Stimulated activated CD4-positive, alpha-beta T cell treated with anti-CD3 and anti-CD28 coated beads, Interleukin-2, amount 100 ng/mL, for 4 hours (primary cell): ENCODE data around the gene ALOX5AP.
A peak's percentile ranks its signal among the peaks of the same experiment; 100 is the strongest.

Experiments
- DNase-seq: peaks from one replicate; pipeline ENCODE4 v3.0.0-alpha.2; 2020; ENCODE audit warnings: low read depth

Gene ALOX5AP

DNA sequence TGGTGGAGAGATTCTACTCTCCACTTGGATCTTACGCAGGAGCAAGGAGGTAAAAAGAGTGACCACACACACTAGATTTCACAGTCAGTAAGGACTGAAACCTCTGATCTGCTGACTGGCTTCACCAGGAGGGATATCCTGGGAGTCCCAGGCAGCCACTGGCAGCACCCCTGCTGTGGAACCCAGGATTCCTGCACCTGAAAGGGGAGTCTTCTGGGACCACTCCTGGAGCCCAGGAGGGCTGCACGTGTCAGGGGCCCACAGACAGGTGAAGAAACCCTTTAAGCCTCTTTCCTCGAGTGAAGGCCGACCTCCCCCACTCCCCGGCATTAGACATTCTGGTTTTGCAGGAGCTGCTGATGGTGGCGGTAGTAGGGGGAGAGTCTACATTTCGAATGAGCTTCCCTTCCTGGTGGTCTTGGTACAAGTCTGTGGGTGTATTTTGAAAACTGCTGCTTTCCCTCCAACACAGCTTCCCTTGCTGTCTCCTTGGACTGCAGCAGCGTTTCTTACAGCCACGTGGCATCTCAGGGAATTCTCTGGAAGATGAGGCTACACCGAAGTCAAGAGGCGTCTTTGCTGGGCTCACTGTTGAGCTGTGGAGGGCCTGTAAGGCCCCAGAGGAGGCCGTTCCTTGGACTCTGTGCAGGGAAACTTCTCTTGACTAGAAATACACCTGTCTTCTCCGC lies 62.6 kb downstream of the ALOX5AP start:
- no peak for DNase-seq

- DNase-seq = no peak
These were observed 63.5 kb downstream of the ALOX5AP start for GRCh38 chr13:30798776-30799355.

DNA sequence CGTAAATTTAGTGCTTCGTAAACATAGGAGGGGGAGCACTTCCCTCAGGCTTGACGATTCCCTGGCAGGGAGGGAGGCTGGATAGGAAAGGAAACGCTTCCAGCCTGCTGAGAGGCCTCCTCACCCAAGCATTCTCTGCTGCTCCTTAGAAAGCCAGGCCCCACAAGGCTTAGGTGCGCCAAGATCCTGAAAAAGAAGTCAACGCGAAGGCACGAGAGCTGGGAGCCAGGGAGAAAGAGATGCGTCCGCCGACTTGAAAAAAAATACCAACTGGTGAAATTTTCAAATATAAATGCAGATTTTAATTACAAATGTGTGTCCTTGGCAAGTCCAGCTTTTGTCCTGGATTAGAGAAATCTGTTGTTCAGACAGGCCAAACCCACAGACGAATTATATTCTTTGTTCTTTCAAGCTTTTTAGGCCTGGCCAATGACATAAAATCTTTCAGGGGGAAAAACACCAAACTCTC lies 64.0 kb downstream of the ALOX5AP start:
- no peak for DNase-seq

DNA sequence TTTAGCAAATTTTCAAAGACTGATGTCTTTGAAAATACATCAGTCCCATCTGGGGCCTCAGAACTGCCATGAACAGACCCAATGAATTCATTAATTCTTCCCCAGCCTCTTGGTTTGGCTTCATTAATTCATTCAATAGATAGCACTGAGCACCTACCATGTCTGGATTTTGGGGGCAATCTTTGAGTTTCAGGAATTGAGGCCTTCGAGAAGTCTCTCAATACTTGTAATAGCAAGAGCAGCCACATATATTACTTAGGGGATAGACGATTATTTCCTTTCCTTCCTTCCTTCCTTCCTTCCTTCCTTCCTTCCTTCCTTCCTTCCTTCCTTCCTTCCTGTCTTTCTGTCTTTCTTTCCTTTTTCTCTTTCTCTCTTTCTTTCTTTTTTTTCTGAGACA lies 64.8 kb downstream of the ALOX5AP start:
- no peak for DNase-seq

DNA sequence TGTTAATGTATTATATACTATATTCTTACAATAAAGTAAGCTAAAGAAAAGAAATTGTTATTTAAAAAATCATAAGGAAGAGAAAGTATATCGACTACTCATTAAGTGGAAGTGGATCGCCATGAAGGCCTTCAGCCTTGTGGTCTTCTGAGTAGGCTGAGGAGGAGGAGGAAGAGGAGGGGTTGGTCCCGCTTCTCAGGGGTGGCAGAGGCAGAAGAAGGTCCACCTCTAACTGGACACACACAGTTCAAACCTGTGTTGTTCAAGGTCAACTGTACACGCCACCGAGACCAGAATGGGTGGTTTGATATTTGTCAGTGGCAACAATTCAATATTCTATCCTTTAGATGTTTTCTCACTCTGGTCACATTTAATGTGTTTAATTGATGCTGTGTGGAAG lies 67.2 kb downstream of the ALOX5AP start:
- DNase-seq = no peak

GRCh38 chr13:30802953-30803478 lies 67.7 kb downstream of the ALOX5AP start:
- DNase-seq = peak; percentile 70

- no peak for DNase-seq
These were observed 68.4 kb downstream of the ALOX5AP start for GRCh38 chr13:30803749-30804148.

DNA sequence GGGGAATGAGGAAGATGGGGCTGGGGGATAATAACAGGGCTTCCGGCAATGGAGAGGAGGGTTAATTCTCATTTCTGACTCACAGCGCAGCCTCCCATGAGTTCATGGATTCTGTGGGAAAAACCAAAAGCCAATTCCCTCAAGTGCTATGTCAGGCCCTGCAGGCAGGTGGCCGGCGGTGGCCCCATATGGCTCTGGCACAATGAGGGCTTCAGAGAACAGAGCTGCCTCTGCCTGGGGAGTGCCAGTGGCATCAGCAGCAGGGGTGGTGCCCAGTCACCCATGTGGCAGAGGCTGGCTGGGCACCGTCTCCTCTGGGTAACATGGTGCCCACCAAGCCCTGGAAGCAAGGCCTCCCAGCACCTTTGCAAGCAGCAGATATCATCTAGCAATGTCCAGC lies 69.1 kb downstream of the ALOX5AP start:
- DNase-seq = no peak

DNA sequence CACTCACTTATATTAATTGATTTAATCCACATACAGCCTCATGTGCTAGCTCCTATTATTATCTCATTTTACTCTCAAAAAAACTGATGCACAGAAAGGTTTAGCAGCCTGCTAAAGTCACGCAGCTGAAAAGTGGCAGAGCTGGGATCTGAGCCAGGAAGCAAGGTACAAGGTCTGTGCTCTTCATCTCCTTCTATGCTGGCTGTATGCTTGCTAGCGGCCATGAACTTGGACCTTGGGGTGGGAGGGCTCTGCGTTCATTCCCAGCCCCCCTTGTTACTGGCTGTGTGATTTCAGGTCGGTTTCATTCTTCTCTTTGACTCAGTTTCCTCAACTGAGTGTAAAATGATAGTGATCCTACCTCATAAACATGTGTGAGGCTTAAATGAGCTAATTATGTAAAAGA lies 69.8 kb downstream of the ALOX5AP start:
- DNase-seq = no peak

- DNase-seq = no peak
These were observed 70.3 kb downstream of the ALOX5AP start for GRCh38 chr13:30805603-30806011.

GRCh38 chr13:30806784-30807183 lies 71.4 kb downstream of the ALOX5AP start:
- DNase-seq = no peak

GRCh38 chr13:30807392-30807791 lies 72.0 kb downstream of the ALOX5AP start:
- no peak for DNase-seq

- no peak for DNase-seq
These were observed 73.3 kb downstream of the ALOX5AP start for GRCh38 chr13:30808600-30808999.

DNA sequence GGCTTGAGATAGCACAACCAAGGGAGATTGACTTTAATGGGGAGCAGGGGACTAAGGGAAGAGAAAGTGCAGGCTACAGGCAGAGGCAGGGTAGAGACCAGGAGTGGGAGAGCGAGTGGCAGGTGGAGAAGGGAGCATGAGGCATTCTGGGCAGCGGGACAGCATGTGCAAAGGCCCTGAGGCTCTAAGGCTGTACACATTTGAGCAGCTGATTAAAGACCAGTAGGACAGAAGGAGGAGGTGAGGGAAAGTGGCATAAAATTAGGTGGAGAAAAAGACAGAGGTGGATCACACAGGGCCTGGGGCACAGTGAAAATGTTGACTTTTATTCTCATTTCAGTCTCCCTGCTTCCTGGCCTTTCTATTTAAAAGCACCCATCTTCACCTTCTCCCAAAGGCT lies 74.4 kb downstream of the ALOX5AP start:
- no peak for DNase-seq

DNA sequence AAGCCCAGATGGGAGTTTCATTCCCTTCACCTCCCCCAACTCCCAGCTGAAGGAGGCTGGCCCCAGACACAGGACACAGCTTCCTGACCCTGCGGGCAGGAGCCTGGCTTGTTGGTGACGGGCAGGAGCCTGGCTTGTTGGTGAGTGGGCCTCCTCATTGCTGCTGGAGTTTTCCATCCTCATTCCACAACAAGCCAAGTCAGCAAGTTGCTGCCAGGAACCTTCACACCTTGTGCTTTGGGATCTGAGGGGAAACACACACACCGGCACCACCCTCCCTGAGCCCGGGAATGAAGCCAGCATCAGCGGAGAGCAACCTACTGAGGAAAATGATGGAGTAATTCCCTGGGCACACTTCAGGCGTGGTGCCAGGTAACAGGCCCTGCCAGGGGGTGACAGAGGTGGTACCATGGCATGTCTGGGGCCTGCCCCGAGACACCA lies 74.9 kb downstream of the ALOX5AP start:
- DNase-seq = no peak

- DNase-seq = no peak
These were observed 75.5 kb downstream of the ALOX5AP start for GRCh38 chr13:30810801-30811200.
